OCI-LY1 (cell line): ENCODE measurements around the gene PCSK4.

Source experiments
- CTCF ChIP-seq: fragments of 200-600 bp; sonication (generic), shearing (Covaris generic); IDR thresholded peaks from 2 replicates; pipeline ENCODE4 v1.5.1; 2017; ENCODE audit warnings: mild to moderate bottlenecking, antibody characterized with exemption, low read length, moderate library complexity, mixed read lengths
- EZH2 ChIP-seq: fragments of 200-600 bp; sonication (generic), shearing (Covaris generic); IDR thresholded peaks from 2 replicates; pipeline ENCODE4 v1.8.0; 2017; ENCODE audit warnings: borderline replicate concordance, mixed run types, mild to moderate bottlenecking, antibody characterized with exemption, low read length, moderate library complexity, mixed read lengths

- TF ChIP-seq CTCF (no peak), EZH2 (no peak)
Measured at GRCh38 chr19:1453525-1454364, 36.4 kb downstream of the PCSK4 start.
